NCI-H510A treated with DMSO at 0.1 percent for 48 hours (cell line): ENCODE measurements around the gene PTPRA.
"Not testable (repeated sequence)": the region's sequence is repeated elsewhere in the genome, so short reads cannot be mapped to it uniquely, and the experiment has no call there.

Source experiments
- DNase-seq: peaks from one replicate; lab custom pipeline; 2025; lab: John Stamatoyannopoulos, UW

The PTPRA gene

GRCh38 chr20:3074812-3075211 is 201.5 kb downstream of the PTPRA start:
- no peak for DNase-seq

- not testable (repeated sequence) for DNase-seq
Observed at GRCh38 chr20:3075315-3075714, 202.0 kb downstream of the PTPRA start.

- no peak for DNase-seq
Observed at GRCh38 chr20:3077618-3078134, 204.4 kb downstream of the PTPRA start.

- DNase-seq, result no peak
Observed at GRCh38 chr20:3080939-3081388, 207.7 kb downstream of the PTPRA start.

GRCh38 chr20:3081641-3082040 is 208.4 kb downstream of the PTPRA start:
- DNase-seq, result no peak

- DNase-seq, result no peak
Observed at GRCh38 chr20:3082306-3082951, 209.1 kb downstream of the PTPRA start.

GRCh38 chr20:3082955-3083952 is 210.0 kb downstream of the PTPRA start:
- DNase-seq, result no peak

- DNase-seq, result no peak
Observed at GRCh38 chr20:3084283-3084985, 211.2 kb downstream of the PTPRA start, which contains the start of gene AVP. TSS of gene AVP (minus strand) at chr20:3084724. CDS start at chr20:3084674, 50 bp downstream.

GRCh38 chr20:3084986-3085360 is 211.7 kb downstream of the PTPRA start:
- no peak for DNase-seq

GRCh38 chr20:3085571-3086072 is 212.3 kb downstream of the PTPRA start:
- DNase-seq, result no peak

- no peak for DNase-seq
Observed at GRCh38 chr20:3088031-3088430, 214.8 kb downstream of the PTPRA start.
